Neural cell (in vitro differentiated cells): ENCODE measurements around the gene PPP2R5B. TPM values are rescaled to one million over a fixed set of nuclear protein-coding genes. Genes with fewer than 3 reads are reported as not detected.

Experiments used
- H2AFZ ChIP-seq: fragments of 200-600, 300-800 bp; sonication (generic), shearing (Covaris generic); 2 replicates; pipeline ENCODE4 v1.6.0; 2014; ENCODE audit warnings: low read depth, mild to moderate bottlenecking, antibody characterized with exemption, low read length, moderate library complexity
- H3F3A ChIP-seq: fragments of 200-600 bp; shearing (Covaris generic); 2 replicates; pipeline ENCODE4 v1.6.1; 2016; ENCODE audit warnings: mild to moderate bottlenecking, moderate library complexity, mixed read lengths, antibody characterized with exemption, low read length; ENCODE audit not compliant: insufficient read depth, poor library complexity, severe bottlenecking
- H3K27ac ChIP-seq: fragments of 200-600, 300-800 bp; sonication (generic), shearing (Covaris generic); 2 replicates; pipeline ENCODE4 v1.5.1; 2014; ENCODE audit warnings: mild to moderate bottlenecking, low read length, moderate library complexity
- H3K27me3 ChIP-seq: fragments of 300-800, 200-600 bp; sonication (generic), shearing (Covaris generic); 2 replicates; pipeline ENCODE4 v1.6.0; 2014; ENCODE audit warnings: mild to moderate bottlenecking, low read depth, low read length, moderate library complexity; ENCODE audit not compliant: insufficient read depth
- H3K36me3 ChIP-seq: fragments of 300-800, 200-600 bp; sonication (generic), shearing (Covaris generic); 2 replicates; pipeline ENCODE4 v1.5.1; 2014; ENCODE audit warnings: mild to moderate bottlenecking, antibody characterized with exemption, low read length, moderate library complexity; ENCODE audit not compliant: insufficient read depth
- H3K4me2 ChIP-seq: fragments of 300-800, 200-600 bp; sonication (generic), shearing (Covaris generic); 2 replicates; pipeline ENCODE4 v1.6.0; 2014; ENCODE audit warnings: mild to moderate bottlenecking, low read length
- H3K4me3 ChIP-seq: fragments of 300-800, 200-600 bp; sonication (generic), shearing (Covaris generic); 2 replicates; pipeline ENCODE4 v1.5.1; 2014; ENCODE audit warnings: mild to moderate bottlenecking, low read length, moderate library complexity
- H3K79me2 ChIP-seq: fragments of 200-600 bp; shearing (Covaris generic); replicated peaks from 2 replicates; pipeline ENCODE4 v1.6.0; 2014; ENCODE audit warnings: mild to moderate bottlenecking, low read length, moderate library complexity; ENCODE audit not compliant: insufficient read depth
- H3K9ac ChIP-seq: fragments of 300-800, 200-600 bp; sonication (generic), shearing (Covaris generic); 2 replicates; pipeline ENCODE4 v1.6.1; 2016; ENCODE audit warnings: mild to moderate bottlenecking, low read length, mixed read lengths
- H3K9me2 ChIP-seq: fragments of 200-600 bp; shearing (Covaris generic); 2 replicates; pipeline ENCODE4 v1.6.1; 2016; ENCODE audit warnings: mild to moderate bottlenecking, low read length, mixed read lengths; ENCODE audit not compliant: insufficient read depth
- H3K9me3 ChIP-seq: fragments of 200-600, 300-800 bp; sonication (generic), shearing (Covaris generic); 2 replicates; pipeline ENCODE4 v1.6.1; 2016; ENCODE audit warnings: mild to moderate bottlenecking, mixed run types, low read length, moderate library complexity, mixed read lengths
- H4K20me1 ChIP-seq: fragments of 200-600 bp; shearing (Covaris generic); 2 replicates; pipeline ENCODE4 v1.6.1; 2016; ENCODE audit warnings: mild to moderate bottlenecking, mixed run types; ENCODE audit not compliant: insufficient read depth
- CTCF ChIP-seq: fragments of 450-650 bp; IDR thresholded peaks from 2 replicates; pipeline ENCODE4 v1.5.1; 2014; ENCODE audit warnings: antibody characterized with exemption, mild to moderate bottlenecking, moderate library complexity; ENCODE audit not compliant: poor library complexity, severe bottlenecking
- EP300 ChIP-seq: fragments of 450-650 bp; conservative IDR thresholded peaks from 2 replicates; pipeline ENCODE4 v1.6.1; 2014; ENCODE audit warnings: antibody characterized with exemption, mild to moderate bottlenecking, moderate library complexity; ENCODE audit not compliant: poor library complexity, severe bottlenecking
- EZH2 ChIP-seq: fragments of 200-600, 300-800 bp; shearing (Covaris generic), sonication (generic); IDR thresholded peaks from 2 replicates; pipeline ENCODE4 v1.6.1; 2014; ENCODE audit warnings: antibody characterized with exemption, low read length, borderline replicate concordance, mild to moderate bottlenecking; ENCODE audit not compliant: insufficient read depth, poor library complexity, severe bottlenecking
- MXI1 ChIP-seq: fragments of 450-650 bp; conservative IDR thresholded peaks from 2 replicates; pipeline ENCODE4 v1.6.1; 2014; ENCODE audit warnings: antibody characterized with exemption, mild to moderate bottlenecking; ENCODE audit not compliant: poor library complexity, severe bottlenecking
- POLR2AphosphoS5 ChIP-seq: IDR thresholded peaks from 2 replicates; pipeline ENCODE4 v1.6.1; 2012
- RAD21 ChIP-seq: fragments of 450-650 bp; conservative IDR thresholded peaks from 2 replicates; pipeline ENCODE4 v1.6.1; 2014; ENCODE audit warnings: antibody characterized with exemption, mild to moderate bottlenecking, moderate library complexity
- REST ChIP-seq: IDR thresholded peaks from 2 replicates; pipeline ENCODE4 v1.6.1; 2012; ENCODE audit warnings: borderline replicate concordance
- SMC3 ChIP-seq: fragments of 450-650 bp; conservative IDR thresholded peaks from 2 replicates; pipeline ENCODE4 v1.6.1; 2014; ENCODE audit warnings: antibody characterized with exemption, mild to moderate bottlenecking, moderate library complexity; ENCODE audit not compliant: poor library complexity
- TAF1 ChIP-seq: IDR thresholded peaks from 2 replicates; pipeline ENCODE4 v1.6.1; 2012; ENCODE audit warnings: low read depth
- polyA plus RNA-seq: library from polyadenylated mRNA; depleted of rRNA; stranded (reverse); fragments of >200 nt; gene quantifications from 2 replicates; pipeline ENCODE4 v1.2.3, GENCODE V29; 2014

The PPP2R5B gene
- polyA plus RNA-seq, 1 donor from 2014 or later: 76.1 TPM

GRCh38 chr11:64967375-64967774 is 42.9 kb downstream of the PPP2R5B start:
- Histone ChIP-seq H3F3A (no peaks in the 10 kb centered on the region), H4K20me1 (no peaks in the 10 kb centered on the region), H3K36me3 (no peaks in the 10 kb centered on the region), H3K9me2 (no peaks in the 10 kb centered on the region), H3K9me3 (no peaks in the 10 kb centered on the region), H3K4me3 (no peak overlapping the region), H3K4me2 (no peak overlapping the region), H3K79me2 (no peaks in the 10 kb centered on the region), H3K27ac (no peak overlapping the region), H3K9ac (no peak overlapping the region), H3K27me3 (no peaks in the 10 kb centered on the region), H2AFZ (no peak overlapping the region)
- TF ChIP-seq SMC3 (no peak), REST (no peak), EP300 (no peak), TAF1 (no peak), EZH2 (no peak), CTCF (no peak), MXI1 (no peak), RAD21 (no peak), POLR2AphosphoS5 (no peak)

- Histone ChIP-seq H2AFZ (no peak overlapping the region), H3K9me3 (no peaks in the 10 kb centered on the region), H3K27me3 (no peaks in the 10 kb centered on the region), H3K27ac (no peak overlapping the region), H3K9ac (no peak overlapping the region), H4K20me1 (no peaks in the 10 kb centered on the region), H3K9me2 (no peaks in the 10 kb centered on the region), H3K4me3 (no peak overlapping the region), H3F3A (no peaks in the 10 kb centered on the region), H3K79me2 (no peaks in the 10 kb centered on the region), H3K4me2 (no peak overlapping the region), H3K36me3 (no peaks in the 10 kb centered on the region)
- TF ChIP-seq EP300: no peak
Measured at GRCh38 chr11:64969209-64969608, 44.7 kb downstream of the PPP2R5B start.

- Histone ChIP-seq H2AFZ (no peak overlapping the region), H4K20me1 (no peaks in the 10 kb centered on the region), H3K9me2 (no peaks in the 10 kb centered on the region), H3K36me3 (no peaks in the 10 kb centered on the region), H3K79me2 (no peaks in the 10 kb centered on the region), H3K27me3 (no peaks in the 10 kb centered on the region), H3K9me3 (no peaks in the 10 kb centered on the region), H3K9ac (no peak overlapping the region), H3K4me2 (no peak overlapping the region), H3K27ac (no peak overlapping the region), H3F3A (no peaks in the 10 kb centered on the region), H3K4me3 (no peak overlapping the region)
- TF ChIP-seq POLR2AphosphoS5: no peak
- TF ChIP-seq EP300: no peak
- no peak for TF ChIP-seq EZH2
- no peak for TF ChIP-seq MXI1
- TF ChIP-seq RAD21: no peak
- TF ChIP-seq SMC3: no peak
- TF ChIP-seq REST: no peak
- no peak for TF ChIP-seq TAF1
- TF ChIP-seq CTCF: no peak
Measured at GRCh38 chr11:64970731-64971151, 46.3 kb downstream of the PPP2R5B start.
